Type B pancreatic cell (in vitro differentiated cells): ENCODE results near the gene C4BPA. TPM values are rescaled to one million over a fixed set of nuclear protein-coding genes. Genes with fewer than 3 reads are reported as not detected.

ENCODE experiments used
- DNase-seq: peaks from one replicate; pipeline ENCODE4 v3.0.0; 2021; ENCODE audit warnings: mixed read lengths; ENCODE audit not compliant: unreplicated experiment; ENCODE audit errors: extremely low spot score
- H3K27ac Mint-ChIP-seq: 2 replicates; pipeline ENCODE4 v1.8.0; 2021; ENCODE audit warnings: mild to moderate bottlenecking, mixed read lengths
- H3K27me3 Mint-ChIP-seq: 2 replicates; pipeline ENCODE4 v1.8.0; 2021; ENCODE audit warnings: mixed read lengths
- H3K36me3 Mint-ChIP-seq: 2 replicates; pipeline ENCODE4 v1.8.0; 2021; ENCODE audit warnings: mixed read lengths
- H3K4me1 Mint-ChIP-seq: one replicate; pipeline ENCODE4 v1.8.0; 2021; ENCODE audit warnings: mixed read lengths; ENCODE audit not compliant: unreplicated experiment
- H3K4me3 Mint-ChIP-seq: 2 replicates; pipeline ENCODE4 v1.8.0; 2021; ENCODE audit warnings: mild to moderate bottlenecking, mixed read lengths
- H3K9me3 Mint-ChIP-seq: 2 replicates; pipeline ENCODE4 v1.8.0; 2021; ENCODE audit warnings: mixed read lengths
- CTCF ChIP-seq: fragments of 200-600 bp; sonication (generic); conservative IDR thresholded peaks from 2 replicates; pipeline ENCODE4 v1.5.0; 2021; ENCODE audit warnings: antibody characterized with exemption, mild to moderate bottlenecking
- total RNA-seq: library from RNA; stranded (reverse); gene quantifications from 2 replicates; pipeline ENCODE4 v1.2.1, GENCODE V29; 2021; ENCODE audit warnings: low replicate concordance

The C4BPA gene
- total RNA-seq, 1 donor from 2014 or later: 0.87 TPM

DNA sequence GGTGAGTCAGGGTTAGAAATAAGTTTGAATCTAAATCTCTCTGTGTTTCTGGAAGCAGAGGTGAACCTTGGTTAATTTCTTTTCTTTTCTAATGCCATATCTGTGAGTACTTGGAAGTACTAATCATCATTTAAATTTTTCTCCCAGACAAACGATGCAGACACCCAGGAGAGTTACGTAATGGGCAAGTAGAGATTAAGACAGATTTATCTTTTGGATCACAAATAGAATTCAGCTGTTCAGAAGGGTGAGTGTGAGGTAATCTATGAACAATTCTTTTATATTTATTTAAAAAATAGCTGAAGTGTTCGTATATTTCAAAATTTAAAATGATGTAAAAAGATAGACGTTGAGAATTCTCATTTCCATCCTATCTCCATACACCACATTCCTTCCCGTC, 11.2 kb downstream of the C4BPA start:
- TF ChIP-seq CTCF: no peak
- H3K27me3 Mint-ChIP-seq: no peaks in the 10 kb centered on the region
- H3K9me3 Mint-ChIP-seq: no peaks in the 10 kb centered on the region
- no peaks in the 10 kb centered on the region for H3K4me1 Mint-ChIP-seq
- H3K27ac Mint-ChIP-seq: no peak overlapping the region
- no peaks in the 10 kb centered on the region for H3K36me3 Mint-ChIP-seq
- no peak overlapping the region for H3K4me3 Mint-ChIP-seq
- DNase-seq: no peak

GRCh38 chr1:207124389-207124788, 20.4 kb downstream of the C4BPA start:
- no peak for TF ChIP-seq CTCF
- Mint-ChIP-seq H3K27me3 (no peaks in the 10 kb centered on the region), H3K9me3 (peaks cover 13% of the 10 kb centered on the region), H3K4me1 (no peaks in the 10 kb centered on the region), H3K36me3 (peaks cover 5% of the 10 kb centered on the region), H3K27ac (no peak overlapping the region), H3K4me3 (no peak overlapping the region)
- no peak for DNase-seq

GRCh38 chr1:207128336-207128921, 24.4 kb downstream of the C4BPA start:
- no peaks in the 10 kb centered on the region for H3K4me1 Mint-ChIP-seq
- no peaks in the 10 kb centered on the region for H3K27me3 Mint-ChIP-seq
- peaks cover 9% of the 10 kb centered on the region for H3K36me3 Mint-ChIP-seq
- peaks cover 14% of the 10 kb centered on the region for H3K9me3 Mint-ChIP-seq
- no peak overlapping the region for H3K27ac Mint-ChIP-seq
- DNase-seq: no peak
- H3K4me3 Mint-ChIP-seq: no peak overlapping the region
- TF ChIP-seq CTCF: no peak

DNA sequence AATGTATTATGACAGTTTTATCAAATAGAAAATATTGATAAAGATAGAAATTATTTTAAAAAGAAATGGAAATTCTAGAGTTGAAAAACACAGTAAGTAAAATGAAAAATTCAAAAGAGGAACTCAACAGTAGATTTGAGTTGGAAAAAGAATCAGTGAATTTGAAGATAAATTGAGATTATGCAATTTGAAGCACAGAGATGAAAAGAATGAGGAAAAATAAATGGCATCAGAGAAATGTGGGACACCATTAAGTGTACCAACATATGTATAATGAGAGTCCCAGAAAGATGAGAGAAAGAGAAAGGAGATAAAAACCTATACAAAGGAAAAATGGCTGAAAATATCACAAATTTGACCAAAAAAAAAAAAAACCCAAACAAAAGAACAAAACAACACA, 25.0 kb downstream of the C4BPA start:
- H3K4me3 Mint-ChIP-seq: no peak overlapping the region

GRCh38 chr1:207130252-207131036, 26.4 kb downstream of the C4BPA start:
- Mint-ChIP-seq H3K36me3 (peaks cover 9% of the 10 kb centered on the region), H3K9me3 (peaks cover 14% of the 10 kb centered on the region), H3K27me3 (no peaks in the 10 kb centered on the region), H3K4me1 (no peaks in the 10 kb centered on the region), H3K27ac (no peak overlapping the region), H3K4me3 (no peak overlapping the region)
- no peak for DNase-seq
- TF ChIP-seq CTCF: no peak

More for the DNA sequence above, 25.0 kb downstream of the C4BPA start:
- Mint-ChIP-seq H3K27ac (no peak overlapping the region), H3K36me3 (peaks cover 9% of the 10 kb centered on the region), H3K4me1 (no peaks in the 10 kb centered on the region), H3K27me3 (no peaks in the 10 kb centered on the region), H3K9me3 (peaks cover 14% of the 10 kb centered on the region)
- DNase-seq: no peak
- TF ChIP-seq CTCF: no peak
